Activated CD4-positive, alpha-beta T cell treated with anti-CD3 and anti-CD28 coated beads for 1 hour (primary cell): ENCODE results near the gene EOGT.

Experiments
- DNase-seq: peaks from one replicate; pipeline ENCODE4 v3.0.0-alpha.2; 2020

EOGT gene

DNA sequence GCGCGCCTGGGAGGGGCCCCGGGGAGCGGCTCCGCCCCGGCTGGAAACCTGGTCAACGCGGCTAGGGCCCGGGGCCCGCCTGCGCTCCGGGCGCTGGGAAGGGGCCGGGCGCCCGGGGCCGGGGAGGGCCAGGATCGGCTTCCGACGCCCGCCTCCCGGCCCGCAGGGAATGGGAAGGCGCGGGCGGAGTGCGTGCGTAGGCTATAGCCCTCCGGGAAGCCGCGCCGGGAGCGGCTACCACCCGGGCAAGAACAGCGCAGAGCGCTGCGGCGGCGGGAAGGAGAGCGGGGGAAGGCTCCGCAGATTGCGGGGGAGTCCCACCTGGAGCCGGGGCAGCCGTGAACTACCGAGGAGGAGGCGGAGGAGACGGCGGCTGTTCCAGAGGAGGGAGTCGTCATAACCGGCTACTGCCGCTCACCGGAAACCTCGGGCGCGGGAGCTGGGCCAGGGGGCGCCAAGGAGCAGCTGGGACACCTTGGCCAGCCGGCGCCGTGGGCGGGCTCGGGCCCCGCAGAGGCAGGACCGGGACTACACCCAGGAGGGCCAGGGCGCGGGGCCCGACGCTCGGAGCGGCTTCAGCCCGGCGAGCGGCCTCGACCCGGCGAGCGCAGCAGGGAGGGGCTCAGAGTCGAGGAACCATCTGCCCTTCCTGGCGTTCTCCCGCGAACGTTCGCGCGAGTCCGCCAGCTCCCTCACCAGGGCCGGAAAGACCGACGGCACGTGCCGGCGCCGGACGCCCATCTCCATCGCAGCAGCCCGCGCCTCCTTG is at the start of gene EOGT:
Gene EOGT, minus strand, starts transcription at position 432 of the 769 bp plus-strand sequence. CDS start 3,838 bp downstream, outside the sequence.
- peak; percentile 60 for DNase-seq

DNA sequence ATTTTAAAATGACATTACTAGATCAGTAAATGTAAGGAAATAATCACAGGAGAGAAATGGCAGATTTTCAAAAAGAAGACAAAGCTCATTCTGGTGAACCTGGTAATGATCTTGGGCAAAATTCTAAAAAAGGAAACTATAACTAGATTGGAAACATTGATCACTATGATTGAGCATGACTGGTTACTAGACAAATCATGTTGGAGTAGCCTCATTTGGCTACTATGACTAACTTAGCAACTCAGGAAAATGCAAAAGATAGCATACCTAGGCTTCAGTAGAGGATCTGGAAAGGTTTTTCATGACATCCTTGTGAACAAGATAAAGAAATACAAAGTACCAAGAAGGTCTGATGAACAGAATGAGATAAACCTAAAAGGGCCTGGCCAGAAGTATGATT is 46.2 kb upstream of the EOGT start:
- DNase-seq: no peak

DNA sequence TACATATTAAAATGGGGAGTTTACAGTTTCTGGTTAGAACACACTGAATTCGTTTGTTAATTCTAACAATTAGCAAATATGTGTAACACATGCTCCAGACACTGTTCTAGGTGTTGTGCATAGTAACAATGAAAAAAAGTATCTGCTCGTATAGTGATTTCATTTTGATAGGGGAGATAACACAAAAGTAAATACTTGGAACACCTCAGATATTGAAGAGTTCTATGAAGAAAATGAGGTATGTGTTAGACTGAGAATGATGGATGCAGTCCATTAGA is 45.4 kb upstream of the EOGT start:
- DNase-seq: no peak

DNA sequence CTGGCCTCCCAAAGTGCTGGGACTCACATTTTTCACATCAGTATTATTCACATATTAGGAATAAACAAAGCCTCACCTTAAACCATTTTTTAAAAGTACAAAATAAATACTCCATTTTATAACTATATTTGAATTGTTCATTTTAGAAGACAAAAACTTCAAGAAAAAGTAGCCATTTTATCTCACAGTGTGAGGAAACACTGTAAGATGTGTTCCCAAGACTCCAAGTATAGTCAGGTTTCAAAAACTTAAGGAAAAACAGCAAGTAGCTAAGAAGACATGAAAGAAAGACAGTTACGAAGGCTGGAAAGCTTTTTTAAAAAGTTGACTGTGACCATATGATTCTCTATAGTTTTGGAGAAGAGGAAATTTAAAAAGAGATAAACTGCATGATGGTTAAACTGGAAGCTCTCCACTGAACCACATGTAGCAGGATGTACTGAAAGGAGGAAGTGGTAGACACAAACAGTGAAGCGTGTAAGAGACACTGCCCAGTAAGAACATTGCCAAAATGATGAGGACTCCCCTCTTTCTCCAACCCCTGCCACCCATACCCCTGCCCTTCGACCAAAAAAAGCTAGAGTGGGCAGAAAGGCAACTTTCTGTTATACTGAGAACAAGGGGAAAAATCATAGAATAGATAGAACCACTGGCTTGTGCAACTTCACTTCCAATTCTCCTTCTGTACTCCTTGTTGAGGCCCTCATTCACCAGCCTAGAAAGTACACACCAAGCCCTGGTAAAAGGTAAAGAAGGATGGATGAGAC is 44.9 kb upstream of the EOGT start:
- no peak for DNase-seq

DNA sequence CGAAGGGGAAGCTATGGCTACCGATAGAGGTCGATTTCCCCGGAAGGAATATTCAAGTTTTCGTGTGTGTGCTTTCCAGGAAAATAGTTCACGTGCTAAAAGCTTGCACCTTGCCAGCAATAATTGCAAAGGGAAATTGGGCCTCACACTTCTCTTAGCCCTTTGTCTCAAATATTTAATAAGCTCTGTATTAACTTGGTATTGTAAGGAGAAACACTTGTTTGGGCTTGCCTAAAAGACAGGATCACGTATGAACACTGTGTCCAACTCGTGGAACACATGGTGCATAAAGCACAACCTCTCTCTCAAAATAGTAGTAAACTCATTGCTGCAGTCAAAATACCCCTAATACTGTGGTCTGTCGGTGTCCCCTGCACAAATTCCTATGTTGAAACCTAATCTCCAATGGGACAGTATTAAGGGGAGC is 39.0 kb upstream of the EOGT start:
- no peak for DNase-seq

DNA sequence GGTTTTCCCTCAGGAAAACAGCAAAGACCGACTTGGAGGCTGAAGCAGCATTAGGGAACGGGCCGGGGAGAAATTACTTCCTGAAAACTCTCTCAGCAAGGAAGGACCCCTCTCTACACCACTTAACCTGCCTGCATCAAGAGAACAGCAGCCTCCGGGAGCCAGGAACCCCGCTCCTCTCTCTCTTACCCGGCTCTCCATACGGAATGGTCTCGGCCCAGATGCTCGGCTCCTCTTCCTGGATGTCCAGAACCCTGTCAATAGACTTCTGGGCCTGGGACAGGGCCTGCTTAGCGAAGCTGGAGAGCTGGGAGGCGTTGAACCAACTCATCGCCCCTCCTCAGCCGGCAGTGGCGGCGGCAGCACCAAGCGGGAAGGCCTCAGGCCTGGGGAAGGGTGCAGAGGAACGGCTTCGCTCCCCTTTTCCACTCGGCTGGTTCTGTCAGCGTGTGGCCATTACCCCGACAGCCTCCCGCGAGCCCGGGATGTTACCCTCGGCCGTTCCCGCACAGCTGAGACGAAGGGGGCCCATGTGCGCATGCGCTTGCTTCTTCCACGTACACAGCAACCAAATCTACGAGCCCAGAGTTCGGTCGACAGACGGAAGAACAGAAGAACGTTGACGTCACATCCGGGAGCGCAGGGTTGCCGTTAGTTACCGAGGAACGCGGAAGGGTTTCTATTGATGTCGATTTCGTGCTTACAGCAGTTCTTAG is 38.4 kb upstream of the EOGT start, which contains the start of gene TMF1:
Gene TMF1, minus strand, starts transcription at position 578 of the 716 bp plus-strand sequence. Its CDS starts 247 bp downstream, at position 331.
- DNase-seq: peak; percentile 95

DNA sequence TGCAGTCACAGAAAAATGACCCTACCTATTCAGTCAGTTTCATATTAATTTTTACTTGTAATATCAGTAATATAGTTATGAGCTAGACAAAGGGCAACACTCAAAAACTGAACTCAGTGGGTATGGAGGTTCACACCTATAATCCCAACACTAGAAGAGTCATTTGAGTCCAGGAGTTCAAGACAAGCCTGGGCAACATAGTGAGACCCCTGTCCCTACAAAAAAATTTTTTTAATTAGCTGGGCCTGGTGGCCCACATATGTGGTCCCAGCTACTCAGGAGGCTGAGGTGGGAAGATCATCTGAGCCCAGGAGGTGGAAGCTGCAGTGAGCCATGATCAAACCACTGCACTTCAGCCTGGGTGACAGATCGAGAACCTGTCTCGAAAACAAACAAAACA is 35.5 kb upstream of the EOGT start:
- no peak for DNase-seq

DNA sequence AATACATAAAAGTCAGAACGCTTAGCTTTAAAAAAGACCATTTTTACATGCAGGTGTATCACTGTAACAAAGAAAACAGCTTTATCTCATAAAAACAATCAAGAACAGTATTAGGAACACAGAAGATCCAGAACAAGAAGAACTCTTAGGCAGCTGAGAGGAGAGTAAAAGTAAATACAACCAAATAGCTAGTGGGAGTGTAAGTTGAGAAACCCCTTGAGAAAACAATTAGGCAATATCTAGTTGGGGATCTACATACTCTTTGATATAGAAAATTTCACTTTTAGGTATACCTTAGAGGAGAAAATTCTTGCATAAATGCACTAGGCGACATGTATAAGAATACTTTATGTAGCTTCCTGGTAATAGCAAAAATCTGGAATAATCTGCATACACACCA is 31.1 kb upstream of the EOGT start:
- DNase-seq: no peak

DNA sequence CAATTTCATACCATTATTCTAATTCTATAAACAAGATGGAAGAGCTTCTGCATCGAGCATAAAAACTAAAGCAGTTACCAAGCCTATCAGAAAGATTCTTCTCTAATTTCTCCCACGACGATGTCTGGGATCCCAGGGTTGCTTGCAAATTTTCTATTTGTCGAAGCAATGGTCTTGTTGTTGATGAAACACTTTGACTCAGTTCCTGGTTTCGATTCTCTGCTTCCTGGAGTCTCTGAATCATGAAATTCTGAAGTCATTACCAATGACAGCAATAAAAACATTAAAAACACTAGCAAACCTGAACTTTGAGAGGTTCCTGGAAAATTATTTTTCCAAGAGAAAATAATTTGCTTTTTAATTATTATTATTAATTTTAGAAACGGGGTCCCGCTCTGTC is 20.0 kb upstream of the EOGT start:
- no peak for DNase-seq

DNA sequence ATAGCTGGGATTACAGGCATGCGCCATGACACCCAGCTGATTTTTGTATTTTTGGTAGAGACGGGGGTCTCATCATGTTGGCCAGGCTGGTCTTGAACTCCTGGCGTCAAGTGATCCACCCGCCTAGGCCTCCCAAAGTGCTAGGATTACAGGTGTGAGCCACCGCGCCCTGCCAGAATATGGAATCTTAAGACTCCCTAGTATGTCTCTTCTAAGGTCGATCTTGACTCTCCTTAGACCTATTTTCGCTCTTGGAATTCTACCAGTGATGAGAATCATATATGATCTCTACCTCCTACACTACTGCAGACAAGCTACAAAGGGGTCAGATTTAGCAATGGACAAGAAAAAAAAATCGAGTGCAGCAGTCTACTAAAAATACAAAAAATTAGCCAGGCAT is 19.3 kb upstream of the EOGT start:
- no peak for DNase-seq

DNA sequence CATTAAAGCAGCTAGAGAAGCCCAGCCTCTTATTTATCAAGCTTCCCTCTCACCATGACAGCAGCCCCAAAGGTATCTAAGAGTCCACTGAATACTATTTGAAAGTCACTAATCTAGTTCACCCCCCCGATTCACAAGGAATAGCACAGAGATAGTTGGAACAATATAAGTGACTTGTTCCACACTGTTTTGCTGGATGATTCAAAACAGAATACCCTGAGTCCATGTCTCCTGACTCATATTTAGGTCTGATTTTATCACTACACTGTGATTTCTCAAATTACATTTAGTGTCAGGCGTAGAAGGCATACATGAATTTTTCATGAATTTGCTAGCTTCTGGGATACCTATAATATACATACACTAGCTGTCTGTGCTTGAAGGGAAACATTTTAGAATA is 18.7 kb upstream of the EOGT start:
- no peak for DNase-seq

DNA sequence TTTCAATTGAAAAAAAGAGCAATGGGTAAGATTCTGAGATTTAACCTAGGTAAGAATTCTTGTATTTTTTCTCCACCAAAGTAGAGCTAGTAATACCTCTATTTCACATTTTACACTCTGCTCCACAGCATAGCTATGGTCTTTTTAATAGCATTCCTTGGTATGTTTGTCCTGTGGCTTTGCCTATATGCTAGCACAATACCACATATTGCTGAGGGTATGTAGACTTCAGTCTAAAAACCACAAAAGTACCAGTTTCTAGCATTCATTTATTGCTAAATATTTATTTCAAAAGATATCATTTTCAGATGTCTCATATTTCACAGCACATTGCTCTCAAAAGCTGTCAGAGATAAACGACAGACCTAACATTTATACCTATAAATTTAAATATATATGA is 18.2 kb upstream of the EOGT start:
- no peak for DNase-seq

DNA sequence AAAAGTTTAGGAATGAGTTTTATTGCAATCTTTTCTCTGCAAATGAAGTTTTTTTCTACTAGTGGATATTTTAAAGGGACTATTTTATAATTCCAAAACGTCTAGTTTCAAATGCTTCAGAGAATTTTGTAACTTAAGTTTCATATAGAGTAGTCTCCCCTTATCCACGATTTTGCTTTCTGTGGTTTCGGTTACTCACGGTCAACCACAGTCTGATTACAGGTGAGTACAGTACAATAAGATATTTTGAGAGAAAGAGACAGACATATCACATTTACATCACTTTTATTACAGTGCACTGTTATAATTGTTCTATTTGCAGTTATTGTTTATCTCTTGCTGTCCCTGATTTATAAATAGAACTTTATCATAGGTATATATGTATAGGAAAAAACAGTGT is 7.4 kb upstream of the EOGT start:
- DNase-seq: no peak

DNA sequence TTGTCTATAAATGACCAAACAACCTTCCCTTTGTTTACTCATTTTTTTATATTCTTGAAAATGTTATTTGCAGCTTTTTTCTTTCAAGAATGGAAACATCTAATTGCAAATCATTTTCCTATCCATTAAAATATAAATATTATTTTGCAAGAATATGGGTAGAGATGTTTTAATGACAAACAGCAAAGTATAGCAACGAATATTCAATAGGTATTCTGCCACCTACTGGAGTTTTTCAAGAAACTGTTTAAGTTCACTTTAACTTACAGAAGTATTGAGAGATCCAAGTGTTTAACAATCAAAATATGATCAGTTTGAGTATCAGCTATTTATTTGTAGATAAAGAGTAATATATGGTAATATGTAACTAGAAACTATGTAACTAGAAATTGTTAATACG is 6.9 kb upstream of the EOGT start:
- no peak for DNase-seq

DNA sequence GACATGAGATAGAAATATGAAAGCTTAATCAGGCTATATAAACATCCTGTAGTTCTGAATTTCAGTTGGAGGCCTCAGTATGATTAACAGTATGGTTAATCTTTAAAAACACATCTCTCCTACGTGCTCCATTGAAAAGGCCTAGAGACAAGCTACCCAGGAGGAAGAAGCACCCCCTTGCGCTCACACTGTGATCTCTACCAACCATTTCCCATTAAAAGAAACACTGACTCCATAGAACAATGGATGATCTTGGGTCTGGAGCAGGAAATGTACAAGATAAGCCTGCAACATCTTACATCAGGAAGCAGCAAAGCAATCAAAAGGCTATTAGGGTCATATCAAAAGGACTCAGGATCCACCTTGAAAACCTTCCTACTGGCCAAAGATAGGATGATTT is 3.4 kb upstream of the EOGT start:
- DNase-seq: no peak

DNA sequence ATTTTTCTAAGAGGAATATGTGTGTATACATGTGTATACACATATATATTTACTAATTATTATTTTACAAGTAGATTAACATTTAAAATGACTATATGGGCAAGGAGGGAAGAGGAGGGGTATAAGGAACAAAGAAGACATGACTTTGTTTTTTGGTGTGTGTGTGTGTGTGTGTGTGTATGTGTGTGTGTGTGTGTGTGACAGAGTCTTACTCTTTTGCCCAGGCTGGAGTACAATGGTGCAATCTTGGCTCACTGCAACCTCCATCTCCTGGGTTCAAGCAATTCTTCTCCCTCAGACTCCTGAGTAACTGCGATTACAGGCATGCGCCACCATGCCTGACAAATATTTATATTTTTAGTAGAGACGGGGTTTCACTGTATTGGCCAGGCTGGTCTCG is 2.6 kb upstream of the EOGT start:
- no peak for DNase-seq

DNA sequence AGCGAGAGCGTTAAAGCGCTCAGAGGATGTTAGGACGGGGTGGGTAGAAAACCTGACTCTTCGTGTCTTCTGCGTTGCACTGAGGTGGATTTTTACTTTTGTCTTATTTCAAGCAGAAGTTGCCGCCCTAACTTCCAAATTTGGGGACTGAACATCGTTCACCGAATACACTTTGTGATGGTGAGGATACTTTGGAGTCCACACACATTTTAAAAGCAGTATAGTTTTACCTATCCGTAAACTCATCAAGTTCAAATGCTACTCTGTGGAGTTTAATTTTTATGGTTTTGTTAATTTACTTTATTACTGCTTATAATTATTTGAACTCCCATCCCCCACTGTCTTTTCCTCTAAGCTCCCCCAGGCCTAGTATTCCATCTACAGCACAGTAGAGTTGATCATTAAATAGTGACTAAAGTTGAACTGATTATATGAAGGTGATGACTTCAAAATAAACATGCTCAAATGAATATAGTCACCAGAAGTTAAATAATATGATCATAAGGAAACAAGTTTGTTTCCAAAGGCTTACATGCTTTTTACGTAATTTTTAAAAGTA is 617 bp upstream of the EOGT start:
- DNase-seq: no peak

DNA sequence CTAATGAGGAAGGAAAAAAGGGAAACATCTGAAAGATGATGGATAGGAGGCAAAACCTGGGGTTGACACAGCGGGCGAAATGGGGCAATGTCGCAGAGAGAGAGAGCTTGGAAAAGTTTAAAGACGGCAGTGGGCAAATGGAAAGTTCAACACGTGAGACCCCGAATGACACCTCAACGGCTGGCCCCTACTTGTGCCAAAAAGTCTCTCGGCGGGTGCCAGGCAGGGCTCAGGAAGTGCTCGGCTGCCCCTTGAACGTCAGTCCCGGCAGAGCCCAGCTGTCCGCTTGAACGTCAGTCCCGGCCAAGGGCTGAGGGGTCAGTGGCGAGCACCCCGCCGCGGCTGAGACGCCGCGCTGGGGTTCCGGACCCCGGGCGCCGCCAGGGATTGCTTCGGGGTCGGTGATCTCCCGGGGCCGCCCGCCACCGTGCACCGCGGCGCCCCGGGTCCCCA is 658 bp downstream of the EOGT start:
- DNase-seq: no peak

DNA sequence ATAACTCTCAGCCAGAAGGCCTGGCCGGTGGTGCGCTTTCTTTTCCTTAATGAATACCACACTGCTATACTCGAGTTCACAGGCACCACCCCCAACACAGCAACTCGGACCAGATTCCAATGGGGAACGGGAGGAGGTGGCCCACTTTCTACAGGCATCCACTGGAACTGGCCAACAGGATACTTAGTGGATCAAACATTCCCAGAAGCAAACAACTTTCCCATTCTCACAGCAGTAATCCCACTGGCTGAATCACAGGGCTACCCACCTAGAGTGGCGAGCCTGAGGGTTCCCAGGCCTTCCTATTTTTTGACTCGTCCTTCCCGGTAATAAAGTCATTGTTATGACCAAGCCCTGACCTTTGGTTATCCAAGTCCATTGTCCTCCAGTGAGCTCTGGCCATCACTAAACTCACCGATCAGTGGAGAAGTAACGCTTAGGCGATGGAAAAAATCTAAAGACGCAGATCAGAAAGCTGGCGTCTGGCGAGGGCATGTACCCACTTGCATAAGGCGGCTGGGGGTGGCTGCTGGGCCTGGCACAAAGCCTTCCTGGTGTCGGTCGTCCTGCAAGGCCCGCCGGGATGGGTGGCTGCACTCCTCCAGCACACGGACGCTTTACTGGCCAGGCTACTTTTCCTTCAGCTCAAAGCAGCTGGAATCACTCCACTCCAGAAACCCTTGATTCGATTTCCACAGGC is 1.2 kb downstream of the EOGT start:
- no peak for DNase-seq

DNA sequence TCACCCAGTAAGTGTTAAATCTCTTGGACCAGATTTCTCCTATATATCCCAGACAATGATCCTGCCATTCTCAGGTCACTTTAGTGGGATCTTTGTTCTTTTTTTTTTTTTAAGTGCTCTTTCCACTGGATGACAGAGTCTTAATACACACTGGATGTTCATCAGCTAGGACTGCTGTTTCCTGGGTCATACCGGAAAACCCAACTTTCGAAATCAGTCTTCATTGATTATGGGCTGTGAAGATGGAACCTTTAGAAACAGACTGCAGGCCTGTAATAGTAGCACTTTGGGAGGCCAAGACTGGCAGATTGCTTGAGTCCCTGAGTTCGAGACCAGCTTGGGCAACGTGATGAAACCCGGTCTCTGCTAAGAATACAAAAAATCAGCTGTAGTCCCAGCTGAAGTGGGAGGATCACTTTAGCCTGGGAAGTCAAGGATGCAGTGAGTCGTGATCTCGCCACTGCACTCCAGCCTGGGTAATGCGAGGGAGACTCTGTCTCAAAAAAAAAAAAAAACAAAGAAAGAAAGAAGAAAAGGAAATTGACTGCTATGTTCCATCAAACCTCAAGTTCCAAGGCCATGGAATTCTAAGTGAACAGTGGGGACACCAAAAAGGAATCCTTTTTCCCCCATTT is 2.3 kb downstream of the EOGT start:
- no peak for DNase-seq

DNA sequence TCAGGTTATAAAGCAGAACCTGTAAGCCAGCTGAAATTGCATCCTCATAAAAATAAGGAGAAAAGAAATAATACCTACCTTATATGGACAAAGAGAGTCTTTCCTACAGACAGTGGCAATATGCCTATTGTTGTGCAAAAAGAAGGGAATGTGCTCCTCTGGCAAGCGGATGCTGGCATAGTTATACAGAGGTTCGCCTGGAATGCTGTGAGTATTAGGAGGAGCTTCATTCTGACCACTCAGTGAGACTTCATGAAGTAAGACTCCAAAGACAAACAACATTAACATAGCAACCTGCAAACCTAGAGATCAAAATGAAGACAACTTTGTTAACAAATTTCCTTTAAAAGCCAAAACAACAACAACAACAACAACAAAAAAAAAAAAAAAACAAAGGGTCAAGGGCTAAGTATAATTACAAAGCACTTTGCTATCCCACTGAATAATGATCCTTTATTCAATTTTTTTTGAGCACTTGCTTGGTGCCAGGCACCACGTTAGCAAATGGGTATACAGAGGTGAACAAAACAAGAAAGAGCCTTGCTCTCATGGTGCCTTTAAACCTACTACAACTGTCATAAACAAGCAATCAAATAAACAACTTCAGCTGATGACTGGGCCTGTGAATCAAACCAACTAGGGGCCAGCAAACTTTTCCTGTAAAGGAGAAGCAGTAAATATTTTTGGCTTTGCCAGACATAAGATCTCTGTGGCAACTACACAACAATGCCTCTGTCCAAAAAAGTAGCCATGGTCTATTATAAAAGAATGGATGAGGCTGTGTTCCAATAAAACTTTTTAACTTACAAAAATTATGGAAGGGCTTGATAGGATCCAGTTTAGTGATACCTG is 3.7 kb downstream of the EOGT start:
- DNase-seq: no peak
